IMR-90 (cell line): ENCODE measurements around the gene SDK1. TPM values are rescaled to one million over a fixed set of nuclear protein-coding genes. Genes with fewer than 3 reads are reported as not detected.

Experiments used
- ATAC-seq: fragments of 200-7000 bp; cut with Tn5 transposase; 2 replicates; pipeline ENCODE4 v1.9.1; 2020; ENCODE audit warnings: low read depth, mild to moderate bottlenecking, moderate library complexity
- BruUV-seq: library from RNA; stranded (reverse); fragments of 400-500 nt; replicated peaks from 2 replicates; lab custom pipeline; 2021; lab: Mats Ljungman, UMichigan
- CTCF ChIA-PET: fragments of 300-600 bp; formaldehyde crosslinking; extraction: SDS; loops from one replicate; lab custom pipeline; 2021; ENCODE audit warnings: antibody characterized with exemption; lab: Yijun Ruan, JAX
- POLR2A ChIA-PET: fragments of 300-600 bp; sonication (Branson Sonifier 250); formaldehyde crosslinking; loops from one replicate; lab custom pipeline; 2022; ENCODE audit warnings: antibody characterized with exemption; ENCODE audit not compliant: unreplicated experiment; lab: Charles Lee
- DNase-seq: peaks from one replicate; pipeline ENCODE4 v3.0.0; 2013
- H2AFZ ChIP-seq: replicated peaks from 2 replicates; pipeline ENCODE3; 2013; ENCODE audit warnings: low read length, mild to moderate bottlenecking; ENCODE audit not compliant: poor library complexity
- H2AK5ac ChIP-seq: 2 replicates; pipeline ENCODE4 v1.6.1; 2013; ENCODE audit warnings: low read depth, low read length, inconsistent platforms
- H2AK9ac ChIP-seq: replicated peaks from 2 replicates; pipeline ENCODE3; 2013; ENCODE audit warnings: mild to moderate bottlenecking, low read depth, low read length, moderate library complexity; ENCODE audit not compliant: poor library complexity
- H2BK120ac ChIP-seq: 2 replicates; pipeline ENCODE4 v1.6.1; 2013; ENCODE audit warnings: low read depth, low read length, inconsistent platforms
- H2BK15ac ChIP-seq: 3 replicates; pipeline ENCODE4 v1.6.1; 2013; ENCODE audit warnings: low read depth, low read length, inconsistent platforms
- H2BK20ac ChIP-seq: 2 replicates; pipeline ENCODE4 v1.6.1; 2013; ENCODE audit warnings: low read depth, mild to moderate bottlenecking, inconsistent platforms, low read length, moderate library complexity
- H2BK5ac ChIP-seq: 2 replicates; pipeline ENCODE4 v1.6.1; 2013; ENCODE audit warnings: mild to moderate bottlenecking, low read depth, low read length, inconsistent platforms; ENCODE audit not compliant: poor library complexity, severe bottlenecking
- H3K14ac ChIP-seq: replicated peaks from 2 replicates; pipeline ENCODE4 v1.6.1; 2013; ENCODE audit warnings: low read depth, low read length, inconsistent platforms
- H3K18ac ChIP-seq: 2 replicates; pipeline ENCODE4 v1.6.1; 2013; ENCODE audit warnings: low read depth, low read length, control low read depth
- H3K23ac ChIP-seq: 2 replicates; pipeline ENCODE4 v1.6.1; 2013; ENCODE audit warnings: low read depth, low read length, inconsistent platforms
- H3K27ac ChIP-seq: 2 replicates; pipeline ENCODE4 v1.5.1; 2013; ENCODE audit warnings: mild to moderate bottlenecking, control low read depth, low read length; ENCODE audit not compliant: insufficient read depth
- H3K27me3 ChIP-seq: 2 replicates; pipeline ENCODE4 v1.6.1; 2013; ENCODE audit warnings: low read length; ENCODE audit not compliant: control insufficient read depth, insufficient read depth
- H3K36me3 ChIP-seq: 2 replicates; pipeline ENCODE4 v1.6.1; 2013; ENCODE audit warnings: low read length, mixed read lengths; ENCODE audit not compliant: control insufficient read depth, insufficient read depth
- H3K4ac ChIP-seq: 2 replicates; pipeline ENCODE4 v1.6.1; 2013; ENCODE audit warnings: low read depth, low read length, inconsistent platforms
- H3K4me1 ChIP-seq: 2 replicates; pipeline ENCODE4 v1.6.1; 2013; ENCODE audit warnings: low read length, mixed read lengths; ENCODE audit not compliant: control insufficient read depth, insufficient read depth
- H3K4me2 ChIP-seq: 2 replicates; pipeline ENCODE4 v1.6.1; 2013; ENCODE audit warnings: low read depth, mild to moderate bottlenecking, control low read depth, low read length, moderate library complexity
- H3K4me3 ChIP-seq: 2 replicates; pipeline ENCODE4 v1.5.1; 2013; ENCODE audit warnings: low read depth, mild to moderate bottlenecking, control low read depth, low read length, moderate library complexity; ENCODE audit not compliant: insufficient read depth
- H3K56ac ChIP-seq: 2 replicates; pipeline ENCODE4 v1.6.1; 2013; ENCODE audit warnings: low read length, inconsistent platforms; ENCODE audit not compliant: insufficient read depth; ENCODE audit errors: extremely low read depth
- H3K79me1 ChIP-seq, 2 experiments: 2 replicates each; pipeline ENCODE4 v1.6.1; 2013; ENCODE audit warnings: low read length in 2 of 2, inconsistent platforms in 1 of 2, low read depth in 1 of 2
- H3K9ac ChIP-seq: 2 replicates; pipeline ENCODE4 v1.6.1; 2013; ENCODE audit warnings: low read depth, low read length, control low read depth
- H3K9me1 ChIP-seq: 2 replicates; pipeline ENCODE4 v1.6.1; 2013; ENCODE audit warnings: low read length, inconsistent platforms; ENCODE audit not compliant: insufficient read depth
- H3K9me3 ChIP-seq: 2 replicates; pipeline ENCODE4 v1.6.1; 2013; ENCODE audit warnings: low read length; ENCODE audit not compliant: control insufficient read depth, insufficient read depth
- H4K20me1 ChIP-seq: 2 replicates; pipeline ENCODE4 v1.6.1; 2013; ENCODE audit warnings: low read length, inconsistent platforms; ENCODE audit not compliant: insufficient read depth
- H4K5ac ChIP-seq: 2 replicates; pipeline ENCODE4 v1.6.1; 2013; ENCODE audit warnings: mild to moderate bottlenecking, low read depth, low read length, control low read depth
- H4K8ac ChIP-seq, 2 experiments: 2 replicates each; pipeline ENCODE4 v1.6.1; 2013; ENCODE audit warnings: low read depth in 2 of 2, low read length in 2 of 2, control low read depth in 1 of 2, inconsistent platforms in 1 of 2
- H4K91ac ChIP-seq: 2 replicates; pipeline ENCODE4 v1.6.1; 2013; ENCODE audit warnings: low read depth, low read length, inconsistent platforms; ENCODE audit not compliant: insufficient read depth
- BHLHE40 ChIP-seq: fragments of 150-350 bp; IDR thresholded peaks from 2 replicates; pipeline ENCODE4 v1.6.1; 2016; ENCODE audit warnings: mild to moderate bottlenecking, low read depth, low read length
- CHD1 ChIP-seq: IDR thresholded peaks from 2 replicates; pipeline ENCODE4 v1.6.1; 2012; ENCODE audit warnings: low read depth, low read length, improper control_type of control experiment
- FOS ChIP-seq: fragments of 150-350 bp; IDR thresholded peaks from 2 replicates; pipeline ENCODE4 v1.6.1; 2016; ENCODE audit warnings: low read depth, low read length
- RAD21 ChIP-seq: IDR thresholded peaks from 2 replicates; pipeline ENCODE4 v1.6.1; 2012; ENCODE audit warnings: low read length, improper control_type of control experiment
- RFX5 ChIP-seq: IDR thresholded peaks from 2 replicates; pipeline ENCODE4 v1.8.0; 2012; ENCODE audit warnings: low read depth, mild to moderate bottlenecking, low read length, moderate library complexity
- USF2 ChIP-seq: fragments of 150-350 bp; IDR thresholded peaks from 2 replicates; pipeline ENCODE4 v1.6.1; 2017; ENCODE audit warnings: mild to moderate bottlenecking, antibody characterized with exemption, low read length, low read depth
- WGBS, 2 experiments: methylation state at CpG; one replicate each; pipeline versions ENCODE4 v1.1.5 to v1.1.7; 2013; ENCODE audit warnings: missing lambda C conversion rate in 2 of 2; ENCODE audit not compliant: insufficient read length in 1 of 2; ENCODE audit errors: extremely low coverage in 2 of 2; 5-methylcytosine and 5-hydroxymethylcytosine counted together
- dilution Hi-C: fragments of 300-500 bp; cut with HindIII; formaldehyde crosslinking; loops from one replicate; pipeline ENCODE4 v1.14.3; 2018; ENCODE audit warnings: low sequenced_read_pairs; ENCODE audit not compliant: unreplicated experiment
- in situ Hi-C: fragments of 300-500 bp; cut with MboI; formaldehyde crosslinking; loops from 3 replicates; pipeline ENCODE4 v1.14.3; 2019; ENCODE audit warnings: low sequenced_read_pairs, inconsistent platforms, mixed read lengths
- intact Hi-C: fragments of 100-400 bp; cut with micrococcal nuclease; formaldehyde crosslinking; loops from 2 replicates; pipeline ENCODE4 v1.10.0; 2022
- polyA plus RNA-seq, 3 experiments: library from polyadenylated mRNA; depleted of rRNA; stranded (reverse); fragments of >200 nt; gene quantifications; 2 replicates each; pipeline ENCODE4 v1.2.3, GENCODE V29; 2012; ENCODE audit warnings: low replicate concordance in 1 of 3
- total RNA-seq: library from RNA; depleted of rRNA; stranded (reverse); fragments of >200 nt; gene quantifications from 2 replicates; pipeline ENCODE4 v1.2.3, GENCODE V29; 2012

Gene SDK1
- total and polyA plus RNA-seq, 2 of the 4 experiments (the other 2 are of a cell fraction): 1.5 to 1.6 TPM

GRCh38 chr7:4072161-4072925, 771.3 kb downstream of the SDK1 start:
- H2BK20ac ChIP-seq: no peak overlapping the region

More at GRCh38 chr7:4072161-4072925, 771.3 kb downstream of the SDK1 start:
- 78% methylated on average over 5 of the region's 20 CpGs; no CpG with 5 or more reads in 1 of the 2 experiments for WGBS, 2 experiments
- Histone ChIP-seq H2BK15ac (no peak overlapping the region), H4K91ac (no peak overlapping the region), H2BK120ac (no peak overlapping the region), H3K4me1 (no peaks in the 10 kb centered on the region), H2AK9ac (no peak overlapping the region), H3K18ac (no peak overlapping the region), H3K9ac (no peak overlapping the region), H2AK5ac (no peak overlapping the region), H3K4ac (no peak overlapping the region), H3K4me3 (no peak overlapping the region), H3K56ac (no peak overlapping the region), H3K9me3 (peaks cover 10% of the 10 kb centered on the region; the same call in 1 of the 2 replicates), H3K27me3 (no peaks in the 10 kb centered on the region), H3K9me1 (no peaks in the 10 kb centered on the region), H3K36me3 (no peaks in the 10 kb centered on the region), H3K23ac (no peak overlapping the region), H4K20me1 (no peaks in the 10 kb centered on the region), H3K14ac (no peak overlapping the region), H3K27ac (no peak overlapping the region), H4K8ac (no peak overlapping the region), H2BK5ac (no peak overlapping the region), H4K5ac (no peak overlapping the region), H3K4me2 (no peak overlapping the region), H3K79me1 (no peaks in the 10 kb centered on the region), H2AFZ (no peak overlapping the region)
- ChIA-PET CTCF (no interaction called here), POLR2A (no interaction called here)
- intact Hi-C loops (no loop called here), dilution Hi-C loops (no loop called here), in situ Hi-C loops (no loop called here)
- DNase-seq (no peak), ATAC-seq (no peak)
- no TSS peak for BruUV-seq
- TF ChIP-seq BHLHE40 (no peak), CHD1 (no peak), RAD21 (no peak), RFX5 (no peak), FOS (no peak), USF2 (no peak)
